ENCODE measurements around the gene ABHD4.
"Not testable (repeated sequence)": the region's sequence is repeated elsewhere in the genome, so short reads cannot be mapped to it uniquely, and the experiment has no call there.

The ABHD4 gene

DNA sequence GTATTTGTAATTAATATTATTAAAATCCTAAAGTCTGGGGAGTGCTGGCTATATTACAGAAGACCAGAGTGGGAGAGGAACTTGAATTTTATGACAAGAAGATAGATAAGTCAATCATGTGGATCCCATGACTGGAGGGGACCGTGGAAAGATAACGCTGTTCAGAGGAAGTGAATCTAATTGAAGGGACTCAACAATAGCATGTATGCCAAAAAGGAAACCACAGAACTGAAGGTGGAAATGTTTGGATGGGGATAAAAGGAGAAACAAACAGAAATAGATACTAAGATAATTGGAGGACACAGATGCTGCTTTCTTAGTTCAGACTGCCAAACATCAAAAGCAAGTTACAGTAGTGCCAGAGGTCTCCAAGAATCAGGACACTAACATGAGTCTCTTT lies 24.9 kb downstream of the ABHD4 start:
- in situ Hi-C loops (cut with HindIII; ENCODE audit: low sequenced_read_pairs) = no loop called here

DNA sequence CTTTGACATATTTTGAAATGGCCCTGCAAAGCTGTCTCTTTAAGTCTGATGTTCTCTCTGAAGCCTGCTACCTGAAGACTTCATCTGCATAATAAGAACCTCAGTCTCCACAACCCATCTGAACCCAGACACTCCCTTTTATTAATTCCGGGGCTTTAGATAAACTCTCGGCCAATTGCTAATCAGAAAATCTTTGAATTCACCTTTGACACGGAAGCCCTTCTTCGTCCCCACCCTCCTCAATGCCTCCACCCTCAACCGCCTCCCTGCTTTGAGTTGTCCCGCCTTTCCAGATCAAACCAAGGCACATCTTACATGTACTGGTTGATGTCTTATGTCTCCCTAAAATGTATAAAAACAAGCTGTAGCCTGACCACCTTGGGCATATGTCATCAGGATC lies 28.5 kb downstream of the ABHD4 start:
- in situ Hi-C loops (cut with HindIII; ENCODE audit: low sequenced_read_pairs) = no loop called here

DNA sequence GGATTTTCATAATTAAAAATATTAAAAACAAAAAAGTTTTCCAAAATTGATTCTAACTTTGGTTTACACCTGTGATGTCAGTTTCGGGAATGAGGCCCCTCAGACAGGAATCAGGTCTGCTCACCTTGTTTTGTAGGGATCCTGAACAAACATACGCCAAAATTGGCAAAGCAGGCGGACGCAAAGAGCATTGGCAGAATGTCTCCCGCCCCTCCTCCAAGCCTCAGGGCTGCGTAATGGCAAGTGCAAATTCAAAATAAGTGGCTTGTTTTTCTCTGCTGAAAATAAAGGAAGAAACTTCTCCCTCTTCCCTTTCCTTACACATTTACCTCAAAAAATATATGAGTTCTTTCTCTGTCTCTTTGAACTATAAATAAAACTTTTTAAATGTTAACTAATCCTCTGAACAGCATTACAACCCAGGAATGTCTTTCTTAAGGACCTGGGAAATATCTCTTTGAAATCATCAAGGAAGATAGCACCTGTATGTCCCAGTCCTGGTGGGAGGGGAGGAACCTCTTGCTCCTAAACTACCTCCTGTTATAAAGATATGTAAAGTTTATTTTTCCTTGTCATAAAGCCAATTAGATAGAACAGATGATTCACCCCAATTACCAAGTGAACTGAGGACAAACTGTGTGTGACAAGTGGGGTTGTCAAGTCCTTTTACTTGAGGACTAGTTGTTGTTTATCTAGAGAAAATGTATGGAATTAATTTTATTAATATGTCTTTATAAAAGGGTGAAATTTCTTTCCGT lies 29.6 kb downstream of the ABHD4 start:
- in situ Hi-C loops (cut with HindIII; ENCODE audit: low sequenced_read_pairs) = no loop called here

DNA sequence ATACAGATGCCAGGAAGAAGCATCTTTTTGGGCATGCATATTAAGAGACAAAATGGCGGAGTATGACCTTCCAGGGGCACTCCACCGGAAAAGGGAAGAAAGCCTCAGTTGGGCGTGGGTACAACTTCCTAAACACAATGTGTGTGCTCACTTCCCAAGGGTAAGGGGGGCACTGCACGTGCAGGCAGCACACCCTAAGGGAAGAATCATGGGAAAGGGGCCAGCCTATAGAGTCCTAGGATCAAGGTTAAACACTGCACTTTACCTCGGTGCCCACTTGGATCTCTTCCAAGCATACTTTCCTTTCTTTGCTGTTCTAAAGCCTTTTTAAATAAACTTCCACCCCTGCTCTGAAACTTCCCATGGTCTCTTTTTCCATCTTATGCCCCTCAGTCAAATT lies 31.3 kb downstream of the ABHD4 start:
- in situ Hi-C loops (cut with HindIII; ENCODE audit: low sequenced_read_pairs) = no loop called here

DNA sequence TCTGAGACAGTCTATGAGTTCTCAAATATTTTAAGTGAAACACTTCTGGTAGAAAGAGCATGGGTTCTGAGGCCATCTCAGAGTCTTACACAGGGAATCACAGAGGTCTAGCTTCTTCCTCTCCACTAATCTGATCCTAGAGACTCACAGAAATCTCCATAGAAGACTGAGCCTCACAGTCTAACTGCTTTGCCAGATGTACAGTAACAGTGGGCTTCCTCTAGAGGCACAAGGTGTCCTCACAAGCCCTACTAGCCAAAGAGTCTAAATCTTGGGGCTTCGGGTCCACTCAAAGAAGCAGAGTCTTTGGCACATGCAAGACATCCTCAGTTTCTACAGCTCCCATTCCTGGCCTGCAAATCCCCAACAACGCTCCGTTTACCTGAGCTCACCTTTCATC lies 32.0 kb downstream of the ABHD4 start:
- in situ Hi-C loops (cut with HindIII; ENCODE audit: low sequenced_read_pairs) = no loop called here

DNA sequence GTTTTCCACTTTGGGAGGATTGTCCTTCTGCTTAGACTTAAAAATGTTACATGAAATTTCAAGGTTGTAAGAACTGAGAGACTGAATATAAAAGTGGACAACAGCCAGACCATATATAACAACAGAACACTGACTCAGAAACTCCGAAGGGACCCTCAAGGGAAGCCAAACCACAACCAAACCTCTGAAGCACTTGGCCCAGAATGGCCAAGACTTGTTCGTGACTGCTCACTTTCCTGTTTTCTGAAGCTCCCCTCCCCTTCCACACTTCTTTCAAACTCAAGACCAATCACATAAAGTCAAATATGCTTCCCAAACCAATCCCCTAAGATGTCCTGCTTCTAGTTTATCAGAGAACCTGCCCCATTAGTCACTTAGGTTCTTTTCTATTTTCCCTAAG lies 32.4 kb downstream of the ABHD4 start:
- in situ Hi-C loops (cut with HindIII; ENCODE audit: low sequenced_read_pairs) = no loop called here

DNA sequence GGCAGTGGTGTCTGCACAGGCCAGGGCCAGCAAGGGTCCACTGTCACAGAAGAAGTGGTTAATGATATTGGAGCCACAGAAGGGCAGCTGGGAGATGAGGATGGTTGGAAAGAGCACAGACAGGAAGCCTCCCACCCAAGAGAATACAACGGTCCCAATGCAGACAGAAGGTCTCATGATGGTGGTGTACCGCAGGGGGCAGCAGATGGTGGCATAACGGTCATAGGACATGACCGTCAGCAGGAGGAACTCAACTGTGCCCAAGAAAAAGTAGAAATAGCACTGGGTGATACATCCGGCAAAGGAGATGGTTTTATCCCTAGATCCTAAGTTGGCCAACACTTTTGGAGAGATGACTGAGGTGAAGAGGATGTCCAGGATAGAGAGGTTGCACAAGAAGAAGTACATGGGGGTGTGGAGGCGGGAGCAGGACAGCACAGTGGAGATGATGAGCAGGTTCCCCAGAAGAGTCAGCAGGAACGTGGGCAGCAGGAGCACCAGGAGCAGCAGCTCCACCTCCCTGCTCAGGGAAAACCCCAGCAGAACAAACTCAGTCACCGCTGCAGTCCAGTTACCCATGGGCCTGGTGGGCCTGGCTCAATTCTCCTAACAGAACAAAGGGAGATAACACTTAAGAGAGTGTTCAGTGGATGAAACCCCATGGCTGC lies 36.3 kb downstream of the ABHD4 start:
- in situ Hi-C loops (cut with HindIII; ENCODE audit: low sequenced_read_pairs) = no loop called here

DNA sequence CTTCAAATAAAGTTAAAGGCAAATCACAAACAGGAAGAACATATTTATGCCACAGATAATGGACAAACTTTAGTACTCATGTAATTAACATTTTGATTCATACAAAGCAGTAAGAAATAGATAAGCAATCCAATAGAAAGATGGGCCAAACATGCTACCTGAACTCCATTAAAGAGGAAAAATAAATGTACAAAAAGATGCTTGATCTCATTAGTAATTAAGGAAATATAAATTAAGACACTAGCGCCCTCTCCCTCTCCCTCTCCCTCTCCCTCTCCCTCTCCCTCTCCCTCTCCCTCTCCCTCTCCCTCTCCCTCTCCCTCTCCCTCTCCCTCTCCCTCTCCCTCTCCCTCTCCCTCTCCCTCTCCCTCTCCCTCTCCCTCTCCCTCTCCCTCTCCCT lies 37.9 kb downstream of the ABHD4 start:
- in situ Hi-C loops (cut with HindIII; ENCODE audit: low sequenced_read_pairs) = not testable (repeated sequence)

DNA sequence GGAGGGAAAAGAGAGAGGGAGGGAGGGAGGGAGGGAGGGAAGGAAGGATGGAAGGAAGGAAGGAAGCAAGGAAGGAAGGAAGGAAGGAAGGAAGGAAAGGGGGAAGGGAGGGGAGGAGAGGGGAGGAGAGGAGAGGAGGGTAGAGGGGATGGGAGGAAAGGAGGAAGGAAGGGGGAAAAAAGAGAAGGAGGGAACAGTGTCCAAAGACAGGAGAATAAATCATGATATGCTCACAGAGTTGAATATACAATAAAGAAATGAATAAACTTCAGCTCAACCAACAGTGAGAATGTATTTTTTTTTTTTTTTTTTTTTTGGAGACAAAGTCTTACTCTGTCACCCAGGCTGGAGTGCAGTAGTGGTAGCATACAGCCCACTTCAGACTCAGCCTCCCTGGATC lies 42.1 kb downstream of the ABHD4 start:
- in situ Hi-C loops (cut with HindIII; ENCODE audit: low sequenced_read_pairs) = no loop called here

DNA sequence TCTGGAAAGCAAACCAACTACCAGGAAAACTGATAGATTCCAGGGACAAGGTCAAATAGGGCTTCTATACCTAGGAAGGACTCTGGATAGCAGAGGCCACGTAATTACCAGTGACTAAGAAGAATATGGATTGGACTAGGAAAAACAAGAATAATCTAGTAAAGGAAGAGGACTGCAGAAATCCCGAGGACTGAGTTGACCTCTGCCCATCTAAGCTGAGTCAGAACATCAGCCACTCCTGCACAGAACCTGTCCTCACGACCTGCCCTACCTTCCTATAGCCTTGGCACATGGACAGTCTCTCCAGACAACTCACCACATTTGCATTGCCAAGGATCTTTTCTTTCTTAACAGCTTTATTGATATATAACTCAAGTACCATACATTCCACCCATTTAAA lies 43.7 kb downstream of the ABHD4 start:
- in situ Hi-C loops (cut with HindIII; ENCODE audit: low sequenced_read_pairs) = no loop called here

DNA sequence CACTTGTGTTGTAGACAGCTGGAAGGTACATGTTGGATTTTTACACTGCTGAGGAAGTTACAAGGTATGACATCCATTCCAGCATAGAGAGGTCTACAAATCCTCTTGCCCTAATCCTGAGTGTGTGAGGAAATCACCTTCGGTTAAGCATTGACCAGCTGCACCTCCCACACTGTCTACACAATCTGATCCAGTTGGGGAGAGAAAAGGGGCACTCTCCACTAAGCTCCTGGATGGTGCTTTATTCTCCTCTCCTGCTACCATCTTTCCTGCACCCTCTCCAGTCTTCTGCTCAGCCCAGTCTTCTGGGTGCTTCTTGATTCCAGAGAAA lies 46.2 kb downstream of the ABHD4 start, which contains the start of gene OR6J1:
TSS of gene OR6J1 (minus strand) at position 48 of the 331 bp plus-strand sequence. CDS start 9,541 bp downstream, outside the sequence.
- in situ Hi-C loops (cut with HindIII; ENCODE audit: low sequenced_read_pairs) = no loop called here

DNA sequence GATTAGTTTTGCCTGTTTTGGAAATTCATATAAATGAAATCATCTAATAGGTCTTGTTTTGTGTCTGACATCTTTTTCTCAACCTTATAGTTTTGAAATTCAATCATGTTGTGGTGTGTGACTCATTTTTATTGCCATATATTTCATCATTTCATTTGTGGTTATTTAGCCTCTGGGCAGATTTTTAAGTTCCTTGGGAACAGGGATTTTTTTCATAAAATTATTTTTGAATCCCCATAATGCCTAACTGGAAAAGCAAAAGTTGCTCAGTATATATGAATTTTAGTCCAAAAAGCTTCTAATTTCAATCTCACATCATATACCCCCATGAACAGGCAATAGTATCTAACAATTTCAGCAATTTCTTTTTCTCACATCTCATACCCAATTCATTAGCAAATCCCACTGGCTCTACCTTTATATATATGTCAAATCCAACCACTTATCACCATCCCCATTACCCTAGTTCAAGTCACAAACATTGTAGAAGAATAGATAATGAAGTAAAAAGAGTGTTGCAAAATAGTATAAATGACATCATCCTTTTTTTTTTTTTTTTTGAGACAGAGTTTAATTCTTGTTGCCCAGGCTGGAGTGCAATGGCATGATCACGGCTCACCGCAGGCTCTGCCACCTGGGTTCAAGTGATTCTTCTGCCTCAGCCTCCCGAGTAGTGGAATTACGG lies 48.6 kb downstream of the ABHD4 start:
- in situ Hi-C loops (cut with HindIII; ENCODE audit: low sequenced_read_pairs) = no loop called here

DNA sequence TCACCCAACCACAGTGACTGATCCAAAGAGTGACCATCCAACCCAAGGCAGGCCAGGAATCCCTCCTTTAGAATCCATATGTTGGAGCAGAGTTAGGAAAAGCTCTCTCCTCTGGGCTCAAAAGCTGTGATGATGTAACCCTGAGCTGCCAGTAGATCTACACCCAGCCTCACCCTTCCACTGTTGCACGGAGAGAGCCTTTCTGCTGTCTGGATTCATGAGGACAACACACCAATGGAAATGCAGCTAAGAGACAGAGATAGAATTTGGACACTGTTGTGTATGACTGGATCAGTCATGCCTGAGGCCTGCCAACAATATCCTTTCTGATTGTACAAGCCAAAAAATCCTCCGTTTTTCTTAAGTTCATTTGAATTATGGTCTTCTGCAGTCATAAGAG lies 50.4 kb downstream of the ABHD4 start:
- in situ Hi-C loops (cut with HindIII; ENCODE audit: low sequenced_read_pairs) = no loop called here

DNA sequence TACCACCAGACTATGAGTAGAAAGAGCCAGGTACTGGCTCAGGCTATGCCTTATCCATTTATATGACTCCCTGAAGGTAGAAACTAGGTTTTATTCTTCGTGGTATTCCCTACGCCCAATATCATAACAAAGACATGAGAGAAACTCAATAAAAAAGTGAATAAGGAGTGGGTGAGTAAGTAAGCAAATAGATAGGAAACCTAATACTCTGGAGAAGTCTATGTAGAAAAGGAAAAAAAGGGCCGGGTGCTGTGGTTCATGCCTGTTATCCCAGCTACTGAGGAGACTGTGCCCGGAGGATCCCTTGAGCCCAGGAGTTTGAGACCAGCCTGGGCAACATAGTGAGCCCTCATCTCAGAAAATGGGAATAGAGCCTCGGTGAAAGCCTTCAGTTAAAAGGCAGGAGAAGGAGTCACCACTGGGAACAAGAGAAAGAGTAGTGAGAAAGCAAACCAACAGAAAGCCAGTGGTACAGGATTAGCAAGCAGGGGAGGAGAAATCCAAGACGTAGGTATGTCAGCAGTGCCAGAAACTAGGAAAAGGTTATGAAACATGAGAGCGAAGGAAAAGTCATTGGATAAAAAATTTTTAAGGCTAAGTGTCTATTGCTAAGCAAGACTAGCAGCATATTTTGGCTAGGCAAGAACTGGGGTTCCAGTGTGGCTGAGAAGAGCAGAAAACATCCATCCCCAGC lies 52.1 kb downstream of the ABHD4 start:
- in situ Hi-C loops (cut with HindIII; ENCODE audit: low sequenced_read_pairs) = no loop called here

DNA sequence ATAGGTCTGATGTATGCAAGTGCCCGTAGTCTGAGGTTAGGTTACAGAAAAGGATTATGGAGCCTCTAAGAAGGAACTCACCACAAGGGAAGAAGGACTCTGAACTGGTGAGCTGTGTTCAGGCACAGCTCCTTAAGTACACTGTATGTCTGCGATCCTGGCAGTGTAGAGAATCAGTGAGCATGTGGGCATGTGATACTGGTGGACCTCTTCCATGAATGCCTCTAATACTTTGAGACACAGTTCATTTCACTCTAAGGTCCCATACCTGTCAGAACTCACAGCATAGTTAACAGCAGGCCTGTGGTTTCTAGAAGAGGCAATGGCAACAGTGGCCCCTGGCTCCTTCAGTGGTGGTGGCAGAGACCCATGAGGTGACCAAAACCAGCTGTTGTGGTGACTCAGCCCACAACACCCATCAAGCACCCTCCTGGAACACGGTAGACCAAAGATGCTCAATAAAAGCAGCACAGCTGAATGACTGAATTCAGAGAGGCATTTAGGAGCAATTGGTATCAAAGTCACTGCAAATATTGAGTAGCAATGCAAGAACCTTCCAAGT lies 52.9 kb downstream of the ABHD4 start:
- in situ Hi-C loops (cut with HindIII; ENCODE audit: low sequenced_read_pairs) = no loop called here

DNA sequence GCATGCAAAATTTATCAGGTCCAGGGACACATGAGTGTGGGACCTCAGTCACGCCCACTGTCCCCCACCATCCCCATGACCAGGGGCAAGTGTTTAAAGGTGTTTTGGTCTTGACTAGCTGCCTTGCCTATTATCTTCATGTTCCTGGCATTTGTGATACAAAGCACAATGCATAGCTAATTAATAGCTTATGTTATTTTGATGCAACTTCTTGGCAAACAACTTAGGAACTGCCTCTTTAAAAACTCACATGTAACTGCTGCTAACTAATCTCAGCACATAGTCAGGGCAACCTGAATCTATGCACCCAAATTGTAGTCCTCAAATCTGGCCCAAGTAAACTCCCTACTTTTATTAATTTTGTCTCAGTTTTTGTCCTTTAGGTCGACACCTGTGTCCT lies 53.5 kb downstream of the ABHD4 start:
- in situ Hi-C loops (cut with HindIII; ENCODE audit: low sequenced_read_pairs) = no loop called here

DNA sequence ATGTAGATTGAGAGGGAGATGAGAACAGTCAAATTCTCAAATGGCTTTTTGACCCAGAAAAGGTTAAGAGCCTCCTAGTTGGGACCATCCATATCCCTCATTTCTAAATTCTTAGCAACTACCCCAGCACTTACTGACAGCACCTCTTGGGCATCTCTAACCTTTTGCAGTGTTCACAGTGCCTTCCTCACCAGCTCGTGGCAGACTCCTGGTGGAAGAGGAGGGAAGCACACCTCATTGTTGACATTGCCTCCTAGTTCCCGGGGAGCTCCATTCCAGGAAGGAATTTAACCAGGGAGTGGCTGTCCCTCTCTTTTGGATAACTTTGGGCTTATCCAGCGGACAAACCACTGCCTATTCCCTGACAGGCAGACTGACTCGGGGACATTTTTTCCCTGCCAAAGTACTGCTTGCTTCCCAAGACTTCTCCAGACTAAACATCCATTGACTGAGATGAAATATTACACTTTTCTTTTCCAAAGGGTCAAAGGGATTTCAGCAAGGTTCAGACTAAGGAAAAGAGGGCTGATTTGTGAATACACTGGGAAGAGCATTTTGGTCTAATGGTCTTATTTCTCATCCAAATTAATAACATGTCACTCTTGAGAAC lies 55.0 kb downstream of the ABHD4 start:
- in situ Hi-C loops (cut with HindIII; ENCODE audit: low sequenced_read_pairs) = no loop called here

DNA sequence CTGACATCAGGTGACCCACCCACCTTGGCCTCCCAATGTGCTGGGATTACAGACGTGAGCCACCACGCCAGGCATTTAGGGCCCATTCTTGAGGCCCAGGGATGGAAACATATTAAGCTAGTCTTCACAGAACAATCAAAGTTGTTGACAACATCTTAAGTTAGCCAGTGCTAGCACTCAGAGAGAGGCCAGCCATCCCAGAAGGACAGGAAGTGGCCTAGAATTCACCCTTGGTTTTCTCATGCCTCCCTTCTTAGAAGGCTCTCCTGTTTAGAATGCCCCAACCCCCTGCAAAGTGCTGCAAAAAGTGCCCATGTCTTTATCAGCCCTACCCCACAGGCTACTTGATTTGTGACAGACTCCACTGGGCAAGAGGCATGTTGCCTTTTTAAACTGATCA lies 58.1 kb downstream of the ABHD4 start:
- in situ Hi-C loops (cut with HindIII; ENCODE audit: low sequenced_read_pairs) = no loop called here

DNA sequence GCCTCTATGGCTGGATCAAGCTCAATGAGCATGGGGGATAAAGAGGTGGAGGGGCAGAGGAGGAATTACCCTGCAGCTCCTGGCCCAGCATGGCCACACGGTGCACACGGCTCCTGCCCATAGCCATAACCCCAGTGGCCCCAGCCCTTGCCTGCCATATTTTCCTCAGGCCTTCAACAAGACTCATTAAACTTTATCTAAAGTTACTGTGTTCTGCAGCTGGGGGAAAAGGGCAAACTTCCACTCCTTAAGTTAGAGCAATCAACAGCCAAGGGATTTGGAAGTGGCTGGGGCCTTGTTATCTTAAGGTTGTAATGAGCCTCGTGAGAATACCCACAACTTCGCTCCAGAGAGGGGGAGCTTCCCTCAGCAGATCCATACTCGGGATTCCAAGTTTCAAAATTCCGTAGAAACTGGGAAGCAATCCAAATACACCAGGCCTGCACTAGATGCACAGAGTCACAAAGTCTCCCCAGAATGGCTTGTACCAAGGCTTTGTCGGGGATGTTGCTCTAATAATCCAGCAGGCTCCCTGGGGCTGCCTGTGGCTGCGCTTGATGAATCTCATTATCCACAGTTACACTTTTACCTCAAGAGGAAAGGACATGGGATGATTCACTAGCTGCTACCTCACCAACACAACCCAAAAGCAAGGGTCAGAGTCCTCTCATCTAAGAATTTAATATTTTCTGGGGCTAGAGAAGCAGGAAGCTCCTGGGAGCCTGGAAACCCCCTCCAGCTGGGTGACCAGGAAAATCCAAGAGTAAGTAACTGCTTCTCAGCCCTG lies 59.0 kb downstream of the ABHD4 start:
- in situ Hi-C loops (cut with HindIII; ENCODE audit: low sequenced_read_pairs) = no loop called here

DNA sequence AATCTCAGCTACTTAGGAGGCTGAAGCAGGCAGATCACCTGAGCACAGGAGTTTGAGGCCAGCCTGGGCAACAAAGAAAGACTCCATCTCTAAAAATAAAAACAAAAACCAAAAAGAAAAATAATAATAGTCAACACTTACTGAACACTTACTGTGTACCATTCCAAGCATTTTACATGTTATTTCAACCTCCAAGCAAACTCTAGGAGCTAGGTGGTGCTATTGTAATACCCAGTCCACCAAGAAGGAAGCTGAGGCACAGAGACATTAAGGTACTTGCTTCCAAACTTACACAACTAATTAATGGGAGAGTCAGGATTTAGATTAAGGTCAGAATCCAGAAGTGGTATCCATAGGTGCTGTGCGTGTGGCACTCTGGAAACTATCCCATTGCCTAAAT lies 59.8 kb downstream of the ABHD4 start:
- in situ Hi-C loops (cut with HindIII; ENCODE audit: low sequenced_read_pairs) = no loop called here

All from endothelial cell of hepatic sinusoid (primary cell).